Activated T-cell treated with anti-CD3 and anti-CD28 coated beads, Interleukin-2, amount 50 U/mL, for 4 hours (primary cell): ENCODE data around the gene BAHCC1. TPM values are rescaled to one million over a fixed set of nuclear protein-coding genes. Genes with fewer than 3 reads are reported as not detected.

Source experiments
- ATAC-seq, 2 donors: fragments of 200-7000 bp; cut with Tn5 transposase; one replicate each; pipeline ENCODE4 v1.10.0; 2021
- DNase-seq: peaks from one replicate; pipeline ENCODE4 v3.0.0-alpha.2; 2020
- H3K27me3 Mint-ChIP-seq: one replicate; pipeline ENCODE4 v1.8.0; 2021; ENCODE audit warnings: low read depth, mixed read lengths
- H3K36me3 Mint-ChIP-seq: one replicate; pipeline ENCODE4 v1.8.0; 2022; ENCODE audit warnings: mixed read lengths; ENCODE audit not compliant: insufficient read depth
- H3K4me1 Mint-ChIP-seq: one replicate; pipeline ENCODE4 v1.8.0; 2021; ENCODE audit warnings: low read depth, mixed read lengths
- H3K4me3 Mint-ChIP-seq: one replicate; pipeline ENCODE4 v1.8.0; 2021; ENCODE audit warnings: mild to moderate bottlenecking, moderate library complexity, mixed read lengths
- H3K9me3 Mint-ChIP-seq: one replicate; pipeline ENCODE4 v1.8.0; 2021; ENCODE audit warnings: mixed read lengths
- total RNA-seq, 3 donors: library from RNA; stranded (reverse); gene quantifications; one replicate each; pipeline ENCODE4 v1.2.1, GENCODE V29; 2021

BAHCC1 gene
- total RNA-seq, 3 donors from 2014 or later: 0.08 to 0.19 (median 0.08) TPM

- Mint-ChIP-seq H3K4me3 (no peak overlapping the region), H3K27me3 (peaks cover 9% of the 10 kb centered on the region), H3K4me1 (no peaks in the 10 kb centered on the region), H3K9me3 (no peaks in the 10 kb centered on the region), H3K36me3 (no peaks in the 10 kb centered on the region)
- ATAC-seq (no peak), DNase-seq (no peak)
Observed at GRCh38 chr17:81378941-81379511, 16.2 kb upstream of the BAHCC1 start.

- Mint-ChIP-seq H3K9me3 (no peaks in the 10 kb centered on the region), H3K27me3 (peaks cover 11% of the 10 kb centered on the region), H3K4me1 (no peaks in the 10 kb centered on the region), H3K4me3 (no peak overlapping the region), H3K36me3 (no peaks in the 10 kb centered on the region)
- ATAC-seq: no peak
- no peak for DNase-seq
Observed at GRCh38 chr17:81379523-81379942, 15.7 kb upstream of the BAHCC1 start.

- no peaks in the 10 kb centered on the region for H3K9me3 Mint-ChIP-seq
- H3K4me3 Mint-ChIP-seq: no peak overlapping the region
- DNase-seq (no peak), ATAC-seq (no peak)
- H3K36me3 Mint-ChIP-seq: no peaks in the 10 kb centered on the region
- H3K27me3 Mint-ChIP-seq: peaks cover 17% of the 10 kb centered on the region
- no peaks in the 10 kb centered on the region for H3K4me1 Mint-ChIP-seq
Observed at GRCh38 chr17:81380131-81380530, 15.1 kb upstream of the BAHCC1 start.

GRCh38 chr17:81380666-81381518 lies 14.4 kb upstream of the BAHCC1 start:
- no peak for ATAC-seq
- Mint-ChIP-seq H3K9me3 (no peaks in the 10 kb centered on the region), H3K4me3 (no peak overlapping the region), H3K4me1 (no peaks in the 10 kb centered on the region), H3K27me3 (peaks cover 25% of the 10 kb centered on the region), H3K36me3 (no peaks in the 10 kb centered on the region)
- DNase-seq: no peak

GRCh38 chr17:81381632-81382577 lies 13.4 kb upstream of the BAHCC1 start:
- Mint-ChIP-seq H3K27me3 (peaks cover 30% of the 10 kb centered on the region), H3K9me3 (no peaks in the 10 kb centered on the region), H3K4me1 (no peaks in the 10 kb centered on the region), H3K4me3 (no peak overlapping the region), H3K36me3 (no peaks in the 10 kb centered on the region)
- ATAC-seq (no peak), DNase-seq (no peak)

- DNase-seq (no peak), ATAC-seq (no peak)
- Mint-ChIP-seq H3K9me3 (no peaks in the 10 kb centered on the region), H3K27me3 (peaks cover 31% of the 10 kb centered on the region), H3K4me1 (no peaks in the 10 kb centered on the region), H3K36me3 (no peaks in the 10 kb centered on the region), H3K4me3 (no peak overlapping the region)
Observed at GRCh38 chr17:81382851-81383250, 12.4 kb upstream of the BAHCC1 start.

GRCh38 chr17:81383504-81384421 lies 11.5 kb upstream of the BAHCC1 start:
- no peaks in the 10 kb centered on the region for H3K9me3 Mint-ChIP-seq
- no peak for DNase-seq
- ATAC-seq: no peak
- peaks cover 38% of the 10 kb centered on the region for H3K27me3 Mint-ChIP-seq
- peaks cover 2% of the 10 kb centered on the region for H3K4me1 Mint-ChIP-seq
- H3K4me3 Mint-ChIP-seq: no peak overlapping the region
- no peaks in the 10 kb centered on the region for H3K36me3 Mint-ChIP-seq

GRCh38 chr17:81384929-81385319 lies 10.3 kb upstream of the BAHCC1 start:
- no peaks in the 10 kb centered on the region for H3K9me3 Mint-ChIP-seq
- no peaks in the 10 kb centered on the region for H3K36me3 Mint-ChIP-seq
- DNase-seq (no peak), ATAC-seq (no peak)
- H3K27me3 Mint-ChIP-seq: peaks cover 48% of the 10 kb centered on the region
- H3K4me1 Mint-ChIP-seq: peaks cover 2% of the 10 kb centered on the region
- no peak overlapping the region for H3K4me3 Mint-ChIP-seq

GRCh38 chr17:81385320-81386111 lies 9.7 kb upstream of the BAHCC1 start:
- ATAC-seq: no peak
- no peaks in the 10 kb centered on the region for H3K36me3 Mint-ChIP-seq
- H3K9me3 Mint-ChIP-seq: no peaks in the 10 kb centered on the region
- H3K4me3 Mint-ChIP-seq: peak overlapping the region; percentile 11
- no peak for DNase-seq
- H3K4me1 Mint-ChIP-seq: peaks cover 2% of the 10 kb centered on the region
- H3K27me3 Mint-ChIP-seq: peaks cover 52% of the 10 kb centered on the region

- H3K27me3 Mint-ChIP-seq: peaks cover 58% of the 10 kb centered on the region
- no peak for ATAC-seq
- no peak for DNase-seq
- no peaks in the 10 kb centered on the region for H3K36me3 Mint-ChIP-seq
- peaks cover 2% of the 10 kb centered on the region for H3K4me1 Mint-ChIP-seq
- H3K9me3 Mint-ChIP-seq: no peaks in the 10 kb centered on the region
- H3K4me3 Mint-ChIP-seq: peak overlapping the region; percentile 49
Observed at GRCh38 chr17:81386141-81386645, 9.1 kb upstream of the BAHCC1 start.

GRCh38 chr17:81386646-81387099 lies 8.6 kb upstream of the BAHCC1 start:
- Mint-ChIP-seq H3K36me3 (no peaks in the 10 kb centered on the region), H3K4me3 (peak overlapping the region; percentile 49), H3K27me3 (peaks cover 62% of the 10 kb centered on the region), H3K9me3 (no peaks in the 10 kb centered on the region), H3K4me1 (peaks cover 2% of the 10 kb centered on the region)
- DNase-seq: no peak
- peak; percentile 56 for ATAC-seq

- H3K9me3 Mint-ChIP-seq: no peaks in the 10 kb centered on the region
- H3K4me3 Mint-ChIP-seq: peak overlapping the region; percentile 67
- H3K4me1 Mint-ChIP-seq: peaks cover 2% of the 10 kb centered on the region
- H3K27me3 Mint-ChIP-seq: peaks cover 63% of the 10 kb centered on the region
- DNase-seq: peak; percentile 39
- peak; percentile 83 to 88 for ATAC-seq
- H3K36me3 Mint-ChIP-seq: no peaks in the 10 kb centered on the region
Observed at GRCh38 chr17:81387100-81388090, 7.9 kb upstream of the BAHCC1 start.
